Panc1 (cell line): ENCODE results near the gene CABP4. TPM values are rescaled to one million over a fixed set of nuclear protein-coding genes. Genes with fewer than 3 reads are reported as not detected.

Source experiments
- ATAC-seq: fragments of 200-7000 bp; cut with Tn5 transposase; 2 replicates; pipeline ENCODE4 v1.9.1; 2020; ENCODE audit warnings: mild to moderate bottlenecking, moderate library complexity
- BruUV-seq: library from RNA; stranded (reverse); fragments of 400-500 nt; replicated peaks from 2 replicates; lab custom pipeline; 2021; lab: Mats Ljungman, UMichigan
- CTCF ChIA-PET: fragments of 300-600 bp; sonication (Branson Sonifier 250); formaldehyde crosslinking; loops from one replicate; lab custom pipeline; 2022; ENCODE audit warnings: antibody characterized with exemption; lab: Charles Lee
- POLR2A ChIA-PET: fragments of 300-600 bp; sonication (Branson Sonifier 250); formaldehyde crosslinking; loops from one replicate; lab custom pipeline; 2022; ENCODE audit warnings: antibody characterized with exemption; lab: Charles Lee
- DNase-seq: peaks from one replicate; pipeline ENCODE4 v3.0.0-alpha.2; 2010; ENCODE audit warnings: low read depth, low spot score
- H3K27ac ChIP-seq: 2 replicates; pipeline ENCODE4 v1.5.1; 2011; ENCODE audit warnings: mild to moderate bottlenecking, low read length, inconsistent platforms
- H3K27me3 ChIP-seq: fragments of 200-500 bp; sonication (Bioruptor generic); 2 replicates; pipeline ENCODE4 v1.6.0; 2014; ENCODE audit warnings: low read length, inconsistent platforms; ENCODE audit not compliant: control insufficient read depth, insufficient read depth
- H3K36me3 ChIP-seq: fragments of 200-500 bp; sonication (Bioruptor generic); 2 replicates; pipeline ENCODE4 v1.5.1; 2014; ENCODE audit warnings: inconsistent platforms, mild to moderate bottlenecking, low read length, moderate library complexity; ENCODE audit not compliant: control insufficient read depth, insufficient read depth
- H3K4me1 ChIP-seq: 2 replicates; pipeline ENCODE4 v1.5.1; 2011; ENCODE audit warnings: inconsistent platforms, mild to moderate bottlenecking, low read length, moderate library complexity; ENCODE audit not compliant: control insufficient read depth, insufficient read depth
- H3K4me3 ChIP-seq, 2 experiments: 2 replicates each; pipeline ENCODE4 v1.5.1; 2011 to 2012; ENCODE audit warnings: low read depth in 2 of 2, low read length in 2 of 2, mild to moderate bottlenecking in 2 of 2, inconsistent platforms in 1 of 2, moderate library complexity in 1 of 2
- H3K9me3 ChIP-seq: fragments of 200-500 bp; sonication (Bioruptor generic); 2 replicates; pipeline ENCODE4 v1.5.1; 2014; ENCODE audit warnings: low read depth, mild to moderate bottlenecking, inconsistent platforms, low read length, moderate library complexity; ENCODE audit not compliant: control insufficient read depth, insufficient read depth
- CTCF ChIP-seq: fragments of 450-650 bp; IDR thresholded peaks from 2 replicates; pipeline ENCODE4 v1.5.1; 2017; ENCODE audit warnings: mild to moderate bottlenecking
- POLR2AphosphoS5 ChIP-seq: IDR thresholded peaks from 2 replicates; pipeline ENCODE4 v1.6.1; 2012; ENCODE audit warnings: mild to moderate bottlenecking, low read depth, low read length, moderate library complexity
- REST ChIP-seq, 2 experiments: IDR thresholded peaks; 2 replicates each; pipeline ENCODE4 v1.6.1; 2011 to 2012; ENCODE audit warnings: low read depth in 2 of 2, control low read depth in 1 of 2, low read length in 1 of 2, mild to moderate bottlenecking in 1 of 2, moderate library complexity in 1 of 2; ENCODE audit not compliant: insufficient read depth in 1 of 2
- SIN3A ChIP-seq: IDR thresholded peaks from 2 replicates; pipeline ENCODE4 v1.6.1; 2012; ENCODE audit warnings: low read depth, mild to moderate bottlenecking, low read length, moderate library complexity, borderline replicate concordance; ENCODE audit not compliant: insufficient read depth
- TCF7L2 ChIP-seq: IDR thresholded peaks from 2 replicates; pipeline ENCODE4 v1.6.1; 2011; ENCODE audit warnings: mild to moderate bottlenecking, low read depth, low read length, inconsistent platforms
- in situ Hi-C: cut with HindIII; loops from 2 replicates; pipeline ENCODE4 v1.10.0; 2016; ENCODE audit warnings: low sequenced_read_pairs, low pct_unique_long_range_greater_than_20kb
- intact Hi-C: fragments of 100-400 bp; cut with micrococcal nuclease; formaldehyde crosslinking; loops from one replicate; pipeline ENCODE4 v1.10.0; 2022; ENCODE audit not compliant: unreplicated experiment
- total RNA-seq: library from RNA; stranded (reverse); gene quantifications from one replicate; pipeline ENCODE4 v1.2.1, GENCODE V29; 2021; ENCODE audit not compliant: unreplicated experiment

The CABP4 gene
- total RNA-seq, 1 experiment from 2014 or later: not detected

GRCh38 chr11:67450796-67451657, 4.1 kb upstream of the CABP4 start:
- ATAC-seq (no peak), DNase-seq (no peak)
- intact Hi-C loops (no loop called here), in situ Hi-C loops (no loop called here)
- H3K36me3 ChIP-seq: no peaks in the 10 kb centered on the region
- TF ChIP-seq REST (IDR thresholded peaks at IDR 0.05; ENCODE audit: insufficient read depth in 1 of 2, low read depth in 2 of 2, low read length in 1 of 2) (no peak), POLR2AphosphoS5 (no peak), TCF7L2 (no peak), CTCF (no peak), SIN3A (no peak)
- no TSS peak for BruUV-seq
- no peaks in the 10 kb centered on the region for H3K27me3 ChIP-seq
- no peaks in the 10 kb centered on the region for H3K4me1 ChIP-seq
- POLR2A ChIA-PET: no interaction called here
- no peak overlapping the region for H3K4me3 ChIP-seq
- no peaks in the 10 kb centered on the region for H3K9me3 ChIP-seq
- CTCF ChIA-PET: interaction anchor here (0.5 to 0.6 kb wide), 2 partner anchors 12 to 188 kb away, joined by 3 read pairs; no protein-coding TSS in a partner anchor
- H3K27ac ChIP-seq: no peak overlapping the region

DNA sequence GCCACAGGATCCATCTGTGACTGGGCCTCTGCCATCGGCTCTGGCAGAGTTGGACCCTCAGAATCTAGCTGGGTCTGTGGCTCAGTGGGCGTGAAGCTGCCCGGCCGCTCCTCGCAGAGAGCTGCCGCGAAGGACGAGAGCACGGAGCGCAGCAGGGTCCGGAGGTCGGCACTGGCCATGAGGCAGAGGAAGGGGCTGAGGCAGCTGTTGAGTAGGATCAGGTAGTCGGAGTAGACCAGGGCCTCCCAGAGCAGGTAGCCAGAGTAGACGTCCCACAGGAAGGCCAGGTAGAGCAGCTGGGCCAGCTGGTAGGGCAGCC, 3.5 kb upstream of the CABP4 start:
- DNase-seq (no peak), ATAC-seq (no peak; the same call in 1 of the 2 replicates)
- BruUV-seq: no TSS peak
- Histone ChIP-seq H3K27me3 (no peaks in the 10 kb centered on the region), H3K4me1 (no peaks in the 10 kb centered on the region), H3K27ac (no peak overlapping the region), H3K4me3 (no peak overlapping the region), H3K9me3 (no peaks in the 10 kb centered on the region), H3K36me3 (no peaks in the 10 kb centered on the region)
- POLR2A ChIA-PET: no interaction called here
- in situ Hi-C loops: no loop called here
- CTCF ChIA-PET: interaction anchor here (0.6 kb wide), 1 partner anchor 13 kb away, joined by 3 read pairs; no protein-coding TSS in a partner anchor
- TF ChIP-seq REST (IDR thresholded peaks at IDR 0.05; ENCODE audit: insufficient read depth in 1 of 2, low read depth in 2 of 2, low read length in 1 of 2) (no peak), TCF7L2 (no peak)
- intact Hi-C loops: no loop called here
